Erythroblast (primary cell): ENCODE measurements around the gene LANCL3.

ENCODE experiments used
- GATA1 ChIP-seq: IDR thresholded peaks from 2 replicates; pipeline ENCODE4 v1.6.1; 2011; ENCODE audit warnings: low read depth, mild to moderate bottlenecking, control low read depth, low read length, moderate library complexity
- POLR2A ChIP-seq: IDR thresholded peaks from 2 replicates; pipeline ENCODE4 v1.6.1; 2011; ENCODE audit warnings: mild to moderate bottlenecking, low read length

- TF ChIP-seq POLR2A (no peak), GATA1 (no peak)
These were observed 146.2 kb downstream of the LANCL3 start for GRCh38 chrX:37717708-37718107.
